ENCODE measurements around the gene TECTA. TPM values are rescaled to one million over a fixed set of nuclear protein-coding genes. Genes with fewer than 3 reads are reported as not detected.
A peak's percentile ranks its signal among the peaks of the same experiment; 100 is the strongest.

TECTA gene
- 0.35 TPM for total RNA-seq

- DNase-seq (ENCODE audit: low spot score) (no peak), ATAC-seq (no peak)
Observed at GRCh38 chr11:121100943-121101342, at the start of gene TECTA. TECTA (plus strand) TSS chr11:121101243; CDS start chr11:121102666, 1,423 bp downstream.

GRCh38 chr11:121053244-121053643, 47.8 kb upstream of the TECTA start:
- DNase-seq (ENCODE audit: low spot score) (no peak), ATAC-seq (no peak)

- DNase-seq (ENCODE audit: low spot score) (no peak), ATAC-seq (no peak)
Observed at GRCh38 chr11:121054266-121054665, 46.8 kb upstream of the TECTA start.

- DNase-seq (ENCODE audit: low spot score) (no peak), ATAC-seq (no peak)
Observed at GRCh38 chr11:121055076-121055475, 46.0 kb upstream of the TECTA start.

GRCh38 chr11:121057922-121058321, 43.1 kb upstream of the TECTA start:
- no peak for DNase-seq (ENCODE audit: low spot score)
- ATAC-seq: no peak

- ATAC-seq: no peak
- DNase-seq (ENCODE audit: low spot score): no peak
Observed at GRCh38 chr11:121058941-121059340, 42.1 kb upstream of the TECTA start.

GRCh38 chr11:121059605-121060004, 41.4 kb upstream of the TECTA start:
- no peak for DNase-seq (ENCODE audit: low spot score)
- ATAC-seq: no peak

- no peak for DNase-seq (ENCODE audit: low spot score)
- no peak for ATAC-seq
Observed at GRCh38 chr11:121063728-121064127, 37.3 kb upstream of the TECTA start.

GRCh38 chr11:121066623-121067022, 34.4 kb upstream of the TECTA start:
- ATAC-seq (no peak), DNase-seq (ENCODE audit: low spot score) (no peak)

- DNase-seq (ENCODE audit: low spot score) (no peak), ATAC-seq (no peak)
Observed at GRCh38 chr11:121067026-121067425, 34.0 kb upstream of the TECTA start.

- DNase-seq (ENCODE audit: low spot score) (no peak), ATAC-seq (peak; percentile 89)
Observed at GRCh38 chr11:121067453-121067852, 33.6 kb upstream of the TECTA start.

GRCh38 chr11:121067962-121068647, 32.9 kb upstream of the TECTA start:
- ATAC-seq: peak; percentile 12
- DNase-seq (ENCODE audit: low spot score): no peak

GRCh38 chr11:121068787-121069186, 32.3 kb upstream of the TECTA start:
- DNase-seq (ENCODE audit: low spot score) (no peak), ATAC-seq (no peak)

GRCh38 chr11:121070951-121071845, 29.8 kb upstream of the TECTA start:
- DNase-seq (ENCODE audit: low spot score): no peak
- no peak for ATAC-seq

GRCh38 chr11:121071846-121072450, 29.1 kb upstream of the TECTA start:
- ATAC-seq: peak; percentile 25
- DNase-seq (ENCODE audit: low spot score): no peak

GRCh38 chr11:121081321-121081720, 19.7 kb upstream of the TECTA start:
- no peak for ATAC-seq

GRCh38 chr11:121082219-121082618, 18.8 kb upstream of the TECTA start:
- no peak for DNase-seq (ENCODE audit: low spot score)
- no peak for ATAC-seq

More at GRCh38 chr11:121081321-121081720, 19.7 kb upstream of the TECTA start:
- DNase-seq (ENCODE audit: low spot score): no peak

- peak; percentile 41 for ATAC-seq
- no peak for DNase-seq (ENCODE audit: low spot score)
Observed at GRCh38 chr11:121082670-121083069, 18.4 kb upstream of the TECTA start.

- ATAC-seq (no peak), DNase-seq (ENCODE audit: low spot score) (no peak)
Observed at GRCh38 chr11:121086866-121087265, 14.2 kb upstream of the TECTA start.

GRCh38 chr11:121089566-121089965, 11.5 kb upstream of the TECTA start:
- ATAC-seq (peak; percentile 44), DNase-seq (ENCODE audit: low spot score) (no peak)

- ATAC-seq: peak; percentile 49
- DNase-seq (ENCODE audit: low spot score): no peak
Observed at GRCh38 chr11:121090145-121090721, 10.8 kb upstream of the TECTA start.
